ENCODE measurements around the gene HELQ. TPM values are rescaled to one million over a fixed set of nuclear protein-coding genes. Genes with fewer than 3 reads are reported as not detected.

HELQ gene
- total and polyA plus RNA-seq, 9 of the 15 experiments (the other 6 are each of a cell fraction or from before 2014, with no cell fraction given), result 3.5 to 15.2 (median 11.9) TPM

GRCh38 chr4:83486457-83487129 is 31.0 kb upstream of the HELQ start (continued):
- TF ChIP-seq ZNF224 (CRISPR knock-in tag; IDR thresholded peaks at IDR 0.05) (no peak), CEBPZ (IDR thresholded peaks at IDR 0.05; ENCODE audit: borderline replicate concordance, low read depth, low read length) (no peak), DLX4 (CRISPR knock-in tag; IDR thresholded peaks at IDR 0.05) (no peak), NFYB (IDR thresholded peaks at IDR 0.05; ENCODE audit: extremely low read depth, insufficient read length) (no peak), ZEB2 (IDR thresholded peaks at IDR 0.05) (no peak), HMBOX1 (IDR thresholded peaks at IDR 0.05) (no peak), MGA (IDR thresholded peaks at IDR 0.05) (no peak)

All from K562 (cell line).